HG03280 (cell line): ENCODE data around the gene MTA2.
"Not testable (repeated sequence)": the region's sequence is repeated elsewhere in the genome, so short reads cannot be mapped to it uniquely, and the experiment has no call there.

Experiments used
- ATAC-seq: cut with Tn5 transposase; IDR thresholded peaks from one replicate; pipeline ENCODE4 v1.9.1; 2021; ENCODE audit warnings: mild to moderate bottlenecking, moderate library complexity; ENCODE audit not compliant: unreplicated experiment

The MTA2 gene

GRCh38 chr11:62570903-62571302 is 30.8 kb downstream of the MTA2 start:
- not testable (repeated sequence) for ATAC-seq

- no peak for ATAC-seq
Observed at GRCh38 chr11:62569611-62570010, 32.1 kb downstream of the MTA2 start.

- no peak for ATAC-seq
Observed at GRCh38 chr11:62567018-62567633, 34.5 kb downstream of the MTA2 start.

- ATAC-seq, result no peak
Observed at GRCh38 chr11:62566247-62566646, 35.4 kb downstream of the MTA2 start.

- no peak for ATAC-seq
Observed at GRCh38 chr11:62565100-62565802, 36.4 kb downstream of the MTA2 start.

- not testable (repeated sequence) for ATAC-seq
Observed at GRCh38 chr11:62561677-62562230, 39.9 kb downstream of the MTA2 start.

GRCh38 chr11:62560566-62561103 is 41.0 kb downstream of the MTA2 start:
- ATAC-seq, result no peak

- not testable (repeated sequence) for ATAC-seq
Observed at GRCh38 chr11:62559626-62560025, 42.0 kb downstream of the MTA2 start.

GRCh38 chr11:62559204-62559603 is 42.5 kb downstream of the MTA2 start:
- ATAC-seq, result no peak

- ATAC-seq, result no peak
Observed at GRCh38 chr11:62558669-62559068, 43.0 kb downstream of the MTA2 start.

GRCh38 chr11:62556875-62557631 is 44.6 kb downstream of the MTA2 start:
- ATAC-seq, result peak; percentile 21

- ATAC-seq, result peak; percentile 28
Observed at GRCh38 chr11:62556108-62556874, 45.4 kb downstream of the MTA2 start.

GRCh38 chr11:62555464-62556107 is 46.1 kb downstream of the MTA2 start:
- peak; percentile 46 for ATAC-seq

- no peak for ATAC-seq
Observed at GRCh38 chr11:62554387-62555167, 47.1 kb downstream of the MTA2 start.

- ATAC-seq, result no peak
Observed at GRCh38 chr11:62553839-62554361, 47.8 kb downstream of the MTA2 start.

- ATAC-seq, result no peak
Observed at GRCh38 chr11:62553080-62553838, 48.4 kb downstream of the MTA2 start.

GRCh38 chr11:62552485-62553079 is 49.1 kb downstream of the MTA2 start:
- no peak for ATAC-seq

GRCh38 chr11:62550478-62550877 is 51.2 kb downstream of the MTA2 start:
- not testable (repeated sequence) for ATAC-seq
